Measurements from ENCODE around the gene RD3L. TPM values are rescaled to one million over a fixed set of nuclear protein-coding genes. Genes with fewer than 3 reads are reported as not detected.

The RD3L gene
- total and polyA plus RNA-seq, 2 experiments from 2014 or later: not detected

DNA sequence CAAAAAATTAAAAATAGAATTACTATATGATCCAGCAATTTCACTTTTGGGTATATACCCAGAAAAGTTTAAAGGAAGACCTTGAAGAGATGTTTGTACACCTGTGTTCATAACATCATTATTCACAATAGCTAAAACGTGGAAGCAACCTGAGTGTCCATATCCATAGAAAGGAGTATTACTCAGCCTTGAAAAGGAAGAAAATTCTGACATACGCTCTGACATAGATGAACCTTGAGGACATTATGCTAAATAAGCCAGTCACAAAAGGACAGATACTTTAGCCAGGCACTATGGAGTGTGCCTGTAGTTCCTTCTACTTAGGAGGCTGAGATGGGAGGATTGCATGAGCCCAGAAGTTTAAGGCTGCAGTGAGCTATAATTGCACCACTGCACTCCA, 6.1 kb upstream of the RD3L start:
- Mint-ChIP-seq H3K27ac (no peak overlapping the region), H3K36me3 (ENCODE audit: low read depth) (no peaks in the 10 kb centered on the region; the same call in 2 of the 3 replicates), H3K27me3 (ENCODE audit: insufficient read depth, low read depth, poor library complexity) (no peaks in the 10 kb centered on the region), H3K9me3 (peaks cover 12% of the 10 kb centered on the region; the same call in 2 of the 3 replicates), H3K4me1 (no peaks in the 10 kb centered on the region), H3K4me3 (no peak overlapping the region)
- H3K9me2 ChIP-seq (ENCODE audit: insufficient read depth): no peaks in the 10 kb centered on the region
- H3K4me2 ChIP-seq: no peak overlapping the region
- H3K36me3 ChIP-seq (ENCODE audit: insufficient read depth): no peaks in the 10 kb centered on the region
- no peaks in the 10 kb centered on the region for H3K79me2 ChIP-seq (replicated peaks; ENCODE audit: insufficient read depth)
- no peak overlapping the region for H3K27ac ChIP-seq (ENCODE audit: low read depth)
- no peaks in the 10 kb centered on the region for H3K27me3 ChIP-seq (ENCODE audit: insufficient read depth)
- H3K4me3 ChIP-seq: no peak overlapping the region
- no peaks in the 10 kb centered on the region for H3F3A ChIP-seq (replicated peaks; ENCODE audit: low read depth)
- H3K4me1 ChIP-seq (ENCODE audit: insufficient read depth): no peaks in the 10 kb centered on the region
- no peak overlapping the region for H2AFZ ChIP-seq
- TF ChIP-seq EZH2 (IDR thresholded peaks at IDR 0.05; ENCODE audit: low read depth, unreplicated experiment) (no peak), POLR2AphosphoS5 (IDR thresholded peaks at IDR 0.05; ENCODE audit: low read depth) (no peak), STAT1 (IDR thresholded peaks at IDR 0.05; ENCODE audit: unreplicated experiment) (no peak), ZNF331 (CRISPR knock-in tag; IDR thresholded peaks at IDR 0.05; ENCODE audit: low read depth) (no peak), NANOG (IDR thresholded peaks at IDR 0.05; ENCODE audit: borderline replicate concordance) (no peak), JUNB (IDR thresholded peaks at IDR 0.05; ENCODE audit: unreplicated experiment) (no peak)
- TF ChIP-seq, protein P1, sequence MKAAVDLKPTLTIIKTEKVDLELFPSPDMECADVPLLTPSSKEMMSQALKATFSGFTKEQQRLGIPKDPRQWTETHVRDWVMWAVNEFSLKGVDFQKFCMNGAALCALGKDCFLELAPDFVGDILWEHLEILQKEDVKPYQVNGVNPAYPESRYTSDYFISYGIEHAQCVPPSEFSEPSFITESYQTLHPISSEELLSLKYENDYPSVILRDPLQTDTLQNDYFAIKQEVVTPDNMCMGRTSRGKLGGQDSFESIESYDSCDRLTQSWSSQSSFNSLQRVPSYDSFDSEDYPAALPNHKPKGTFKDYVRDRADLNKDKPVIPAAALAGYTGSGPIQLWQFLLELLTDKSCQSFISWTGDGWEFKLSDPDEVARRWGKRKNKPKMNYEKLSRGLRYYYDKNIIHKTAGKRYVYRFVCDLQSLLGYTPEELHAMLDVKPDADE (IDR thresholded peaks at IDR 0.05): no peak
- H4K20me1 ChIP-seq (replicated peaks; ENCODE audit: insufficient read depth): no peaks in the 10 kb centered on the region
- ATAC-seq: no peak
- DNase-seq (ENCODE audit: low spot score): no peak

DNA sequence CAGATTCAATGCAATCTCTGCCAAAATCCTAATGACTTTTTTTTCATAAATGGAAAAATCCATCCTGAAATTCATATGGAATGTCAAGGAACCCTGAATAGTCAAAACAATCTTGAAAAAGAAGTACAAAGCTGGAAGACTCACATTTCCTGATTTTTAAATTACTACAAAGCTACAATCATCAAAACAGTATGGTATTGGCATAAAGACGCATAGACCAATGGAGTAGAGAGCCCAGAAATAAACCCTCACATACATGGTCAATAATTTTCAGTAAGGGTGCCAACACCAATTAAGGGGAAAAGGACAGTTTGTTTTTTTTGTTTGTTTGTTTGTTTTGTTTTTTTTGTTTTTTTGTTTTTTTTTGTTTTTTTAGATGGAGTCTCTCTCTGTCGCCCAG, 4.6 kb upstream of the RD3L start:
- no peaks in the 10 kb centered on the region for H3K27me3 ChIP-seq (ENCODE audit: insufficient read depth)
- no peaks in the 10 kb centered on the region for H3K9me2 ChIP-seq (ENCODE audit: insufficient read depth)
- no peak overlapping the region for H2AFZ ChIP-seq
- Mint-ChIP-seq H3K4me1 (no peaks in the 10 kb centered on the region), H3K4me3 (no peak overlapping the region), H3K36me3 (ENCODE audit: low read depth) (no peaks in the 10 kb centered on the region; the same call in 2 of the 3 replicates), H3K9me3 (peaks cover 9% of the 10 kb centered on the region; the same call in 2 of the 3 replicates), H3K27me3 (ENCODE audit: insufficient read depth, low read depth, poor library complexity) (no peaks in the 10 kb centered on the region), H3K27ac (no peak overlapping the region)
- H3K79me2 ChIP-seq (replicated peaks; ENCODE audit: insufficient read depth): no peaks in the 10 kb centered on the region
- no peak overlapping the region for H3K27ac ChIP-seq (ENCODE audit: low read depth)
- no peaks in the 10 kb centered on the region for H3K4me1 ChIP-seq (ENCODE audit: insufficient read depth)
- no peak overlapping the region for H3K4me2 ChIP-seq
- DNase-seq (ENCODE audit: low spot score): no peak
- H3K36me3 ChIP-seq (ENCODE audit: insufficient read depth): no peaks in the 10 kb centered on the region
- no peaks in the 10 kb centered on the region for H4K20me1 ChIP-seq (replicated peaks; ENCODE audit: insufficient read depth)
- no peak overlapping the region for H3K4me3 ChIP-seq
- H3F3A ChIP-seq (replicated peaks; ENCODE audit: low read depth): no peaks in the 10 kb centered on the region
- ATAC-seq: no peak
- no peak for TF ChIP-seq ZNF462 (CRISPR knock-in tag; IDR thresholded peaks at IDR 0.05)
- TF ChIP-seq, protein P1 (IDR thresholded peaks at IDR 0.05): no peak
- no peak for TF ChIP-seq EZH2phosphoT487 (IDR thresholded peaks at IDR 0.05; ENCODE audit: unreplicated experiment)
- TF ChIP-seq JUNB (IDR thresholded peaks at IDR 0.05; ENCODE audit: unreplicated experiment): no peak
- TF ChIP-seq CTCF (conservative IDR thresholded peaks at IDR 0.05; ENCODE audit: low read depth in 2 of 2): no peak
- no peak for TF ChIP-seq POLR2AphosphoS5 (IDR thresholded peaks at IDR 0.05; ENCODE audit: low read depth)
- no peak for TF ChIP-seq ZNF331 (CRISPR knock-in tag; IDR thresholded peaks at IDR 0.05; ENCODE audit: low read depth)
- TF ChIP-seq CREB1 (CRISPR knock-in tag; IDR thresholded peaks at IDR 0.05; ENCODE audit: low read depth): no peak
- no peak for TF ChIP-seq EZH2 (IDR thresholded peaks at IDR 0.05; ENCODE audit: low read depth, unreplicated experiment)
- TF ChIP-seq NANOG (IDR thresholded peaks at IDR 0.05; ENCODE audit: borderline replicate concordance): no peak

Data from GM23338 (cell line).